GM19099 (cell line): Measurements from ENCODE around the gene RNF157.

Experiments used
- POLR2A ChIP-seq: IDR thresholded peaks from 3 replicates; pipeline ENCODE4 v1.6.1; 2011; ENCODE audit warnings: low read depth; ENCODE audit not compliant: insufficient read length; ENCODE audit errors: extremely low read depth

RNF157 gene

GRCh38 chr17:76159157-76159556 is 81.1 kb downstream of the RNF157 start:
- TF ChIP-seq POLR2A, result no peak

DNA sequence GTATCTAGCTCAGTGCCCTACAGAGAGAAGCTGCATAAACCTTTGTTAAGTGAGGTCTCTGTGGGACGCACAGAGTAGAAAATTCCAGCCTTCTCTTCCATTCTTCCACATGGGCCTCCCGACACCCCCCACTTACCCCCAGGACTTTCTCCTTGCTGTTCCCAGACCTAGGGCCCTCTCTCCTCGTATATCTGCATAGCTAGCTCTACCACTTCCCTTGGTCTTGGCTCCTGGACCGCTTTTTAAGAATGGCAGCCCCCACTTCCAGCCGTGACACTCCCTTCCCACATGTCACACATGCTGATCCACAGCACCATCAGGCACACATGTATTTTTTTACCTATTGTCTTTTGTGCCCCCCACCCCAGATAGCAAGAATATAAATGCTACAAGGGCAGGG is 82.5 kb downstream of the RNF157 start:
- TF ChIP-seq POLR2A, result no peak

DNA sequence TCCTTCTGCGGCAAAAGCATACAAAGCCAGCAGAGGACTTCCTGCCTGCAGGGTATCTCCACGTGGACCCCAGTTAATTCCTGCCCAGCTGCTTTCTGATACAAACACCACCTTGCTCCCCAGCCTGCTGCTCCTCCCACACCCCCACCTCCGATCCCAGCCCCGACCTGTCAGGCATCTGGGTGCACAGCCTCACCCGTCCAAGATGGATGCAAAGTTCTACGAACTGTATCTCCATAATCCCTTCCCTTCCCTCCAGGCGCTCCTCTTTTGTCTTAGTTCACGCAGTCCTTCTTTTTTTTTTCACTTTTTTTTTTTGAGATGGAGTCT is 83.7 kb downstream of the RNF157 start:
- TF ChIP-seq POLR2A, result no peak

- TF ChIP-seq POLR2A, result no peak
Measured at GRCh38 chr17:76155988-76156661, 84.2 kb downstream of the RNF157 start.

DNA sequence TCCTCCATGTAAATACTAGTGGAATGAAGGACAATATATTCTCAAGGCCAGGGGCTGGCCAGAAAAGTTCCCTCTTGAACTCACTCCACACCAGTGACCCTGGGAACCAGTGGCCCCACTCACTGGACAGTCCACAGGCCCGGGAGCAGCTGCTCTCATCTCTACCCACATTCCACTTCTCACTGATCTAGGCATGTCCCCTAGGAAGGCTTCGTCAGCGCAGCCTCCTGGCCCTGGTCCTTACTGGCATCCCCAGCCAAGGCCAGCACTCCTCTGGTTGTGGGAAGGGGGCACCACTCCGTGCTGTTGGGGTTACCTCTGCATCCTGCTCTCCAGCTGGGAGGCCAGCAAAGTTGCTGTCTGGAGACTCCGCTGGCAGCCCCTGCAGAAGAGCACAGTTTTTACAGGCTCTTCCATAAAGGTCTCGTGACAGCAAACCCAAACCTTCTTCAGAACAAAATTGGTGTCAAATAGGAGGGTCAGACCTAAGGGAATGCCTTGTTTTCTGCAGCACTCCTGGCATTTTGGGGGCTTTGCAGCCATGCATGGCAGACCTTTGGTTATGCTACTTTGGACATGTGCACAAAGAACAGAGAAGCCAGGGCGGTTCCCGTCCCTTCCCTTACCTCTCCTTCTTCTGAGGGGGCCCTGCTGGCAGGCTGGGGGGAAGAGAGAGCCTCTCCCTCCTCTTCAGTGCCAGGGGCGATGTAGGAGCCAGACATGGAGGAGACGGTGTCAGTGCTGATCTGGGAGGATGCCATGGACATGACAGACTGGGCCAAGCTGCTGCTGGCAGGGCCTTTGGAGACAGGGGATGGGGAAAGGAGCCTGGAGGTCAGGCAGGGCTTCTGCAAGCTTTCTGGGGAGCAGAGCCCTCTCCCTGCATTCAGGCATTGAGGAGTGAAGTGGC is 85.1 kb downstream of the RNF157 start:
- no peak for TF ChIP-seq POLR2A

GRCh38 chr17:76154292-76154691 is 86.0 kb downstream of the RNF157 start:
- TF ChIP-seq POLR2A, result no peak

- TF ChIP-seq POLR2A, result no peak
Measured at GRCh38 chr17:76153640-76154039, 86.7 kb downstream of the RNF157 start.

DNA sequence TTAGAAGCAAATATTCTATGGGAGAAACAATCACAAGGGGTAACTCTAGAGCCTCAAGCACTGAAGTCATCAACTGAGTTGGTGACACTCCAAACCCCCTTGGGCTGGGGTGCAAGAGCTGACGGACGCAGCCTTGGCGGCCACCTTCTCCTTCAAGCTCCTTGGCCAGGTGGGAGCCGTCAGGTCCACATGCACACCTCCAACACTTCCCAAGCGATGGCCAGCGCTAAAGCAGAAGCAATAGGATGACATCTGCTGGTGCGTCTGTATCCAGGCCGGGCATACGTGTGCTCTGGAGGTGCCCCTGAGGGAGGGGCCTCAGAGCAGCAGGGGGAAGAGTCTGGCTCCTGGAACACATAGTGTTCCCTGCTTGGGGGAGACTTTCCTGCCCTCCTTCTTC is 87.1 kb downstream of the RNF157 start:
- no peak for TF ChIP-seq POLR2A

DNA sequence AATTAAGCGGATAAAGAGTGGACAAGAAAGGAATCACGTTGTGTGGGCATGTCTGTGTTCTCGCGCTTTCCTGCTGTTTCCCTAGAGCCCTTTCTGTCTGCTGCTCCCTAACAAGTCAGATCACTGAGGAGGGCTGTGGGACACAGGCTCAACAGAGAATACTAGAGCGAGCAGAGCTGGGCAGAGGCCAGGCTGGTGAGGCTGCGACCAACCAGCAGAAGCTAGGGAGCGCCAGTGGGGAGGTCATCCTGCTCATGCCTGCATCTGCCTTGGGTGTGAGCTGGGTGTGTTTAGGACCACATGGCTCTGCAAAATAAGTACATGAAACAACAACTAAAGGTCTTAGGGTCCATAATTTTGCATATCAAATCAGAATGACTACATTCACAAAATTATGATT is 87.7 kb downstream of the RNF157 start:
- TF ChIP-seq POLR2A, result no peak

DNA sequence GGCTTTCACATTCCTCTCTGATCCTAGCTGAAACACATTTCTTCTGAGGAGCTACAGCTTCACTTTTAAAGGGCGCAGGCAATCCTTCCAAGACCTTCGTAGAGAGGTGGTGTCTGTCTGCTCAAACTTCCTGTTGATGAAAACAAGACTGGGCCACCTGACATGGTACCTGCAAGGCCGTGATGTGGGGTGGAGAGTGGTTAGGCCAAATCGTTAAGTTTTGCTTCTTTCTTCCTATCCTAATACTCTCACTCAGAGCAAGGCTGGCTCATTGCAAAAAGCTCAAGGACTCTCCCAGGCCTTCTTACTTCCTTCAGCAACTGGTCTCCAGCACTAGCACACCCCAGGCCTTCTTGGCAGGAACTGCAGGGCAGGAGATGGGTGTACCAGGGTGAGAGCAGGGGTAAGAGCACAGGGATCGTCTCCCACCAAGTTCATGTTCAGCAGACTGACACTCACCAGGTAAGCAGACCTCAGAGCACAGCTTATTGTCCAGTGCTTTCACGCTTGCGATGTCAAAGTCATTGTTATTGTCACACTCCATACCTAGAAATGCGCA is 88.3 kb downstream of the RNF157 start:
- no peak for TF ChIP-seq POLR2A

- no peak for TF ChIP-seq POLR2A
Measured at GRCh38 chr17:76150712-76151622, 89.3 kb downstream of the RNF157 start.

- no peak for TF ChIP-seq POLR2A
Measured at GRCh38 chr17:76149214-76149613, 91.1 kb downstream of the RNF157 start.

GRCh38 chr17:76148015-76148326 is 92.3 kb downstream of the RNF157 start:
- no peak for TF ChIP-seq POLR2A

- TF ChIP-seq POLR2A, result no peak
Measured at GRCh38 chr17:76147211-76148014, 92.9 kb downstream of the RNF157 start.
